K562 treated with DMSO at 1 percent for 48 hours (cell line): ENCODE results near the gene PAPOLB. TPM values are rescaled to one million over a fixed set of nuclear protein-coding genes. Genes with fewer than 3 reads are reported as not detected.

ENCODE experiments used
- total RNA-seq: library from RNA; unstranded; fragments of 300-600 nt; gene quantifications from 2 replicates; pipeline ENCODE4 v1.2.3, GENCODE V29; 2022; ENCODE audit warnings: low replicate concordance; ENCODE audit errors: extremely low read depth

Gene PAPOLB
- total RNA-seq: not detected in 2 replicates

GRCh38 chr7:4861673-4862072 lies at the start of gene PAPOLB:
TSS of gene PAPOLB (minus strand) at chr7:4862030. CDS start at chr7:4861810, 220 bp downstream.

GRCh38 chr7:4883372-4884144 lies 21.7 kb upstream of the PAPOLB start, which contains the start of gene RADIL:
TSS of gene RADIL (minus strand) at chr7:4883716. CDS start at chr7:4878139, 5,577 bp downstream.

Other genes with a start within 250 kb of the PAPOLB start
- gene FOXK1, start 179.7 kb downstream of the PAPOLB start, total RNA-seq: not detected in 2 replicates
- gene AP5Z1, start 86.4 kb downstream of the PAPOLB start, total RNA-seq: not detected in 2 replicates
- gene RADIL, start 21.7 kb upstream of the PAPOLB start, total RNA-seq: not detected in 2 replicates
- gene MMD2, start 97.2 kb upstream of the PAPOLB start, total RNA-seq: not detected in 2 replicates
- not detected in 2 replicates for gene RBAK, start 183.8 kb upstream of the PAPOLB start, total RNA-seq